GM12878 (cell line): Measurements from ENCODE around the gene FAM163A. TPM values are rescaled to one million over a fixed set of nuclear protein-coding genes. Genes with fewer than 3 reads are reported as not detected.

ENCODE experiments used
- ATAC-seq: fragments of 200-7000 bp; cut with Tn5 transposase; 3 replicates; pipeline ENCODE4 v1.9.1; 2020; ENCODE audit warnings: mild to moderate bottlenecking, moderate library complexity
- BruUV-seq: library from RNA; stranded (reverse); fragments of 400-500 nt; replicated peaks from 2 replicates; lab custom pipeline; 2021; lab: Mats Ljungman, UMichigan
- CTCF ChIA-PET: fragments of 300-600 bp; sonication (Branson Sonifier 250); formaldehyde crosslinking; extraction: SDS; loops from one replicate; lab custom pipeline; 2021; ENCODE audit warnings: inconsistent platforms; lab: Yijun Ruan, JAX
- POLR2A ChIA-PET: fragments of 350-600 bp; formaldehyde crosslinking; extraction: SDS; loops from one replicate; lab custom pipeline; 2021; ENCODE audit warnings: inconsistent platforms; lab: Charles Lee
- RAD21 ChIA-PET: fragments of 300-600 bp; sonication (Branson Sonifier 250); formaldehyde crosslinking; loops from one replicate; lab custom pipeline; 2023; ENCODE audit warnings: antibody characterized with exemption; ENCODE audit not compliant: unreplicated experiment; lab: Charles Lee
- SMC1A ChIA-PET: fragments of 300-600 bp; sonication (Branson Sonifier 250); formaldehyde crosslinking; loops from one replicate; lab custom pipeline; 2023; ENCODE audit not compliant: unreplicated experiment, uncharacterized antibody; lab: Charles Lee
- DNase-seq: peaks from one replicate; pipeline ENCODE4 v3.0.0-alpha.2; 2011; ENCODE audit warnings: low read depth, low spot score
- FAIRE-seq: peaks from 3 replicates; lab custom pipeline; 2011; peaks lifted over from hg19 to GRCh38; lab: Jason Lieb, UNC
- H2AFZ ChIP-seq: 2 replicates; pipeline ENCODE4 v1.6.0; 2011; ENCODE audit warnings: low read depth, low read length, control low read depth; ENCODE audit not compliant: control insufficient read depth
- H3K27ac ChIP-seq: 2 replicates; pipeline ENCODE4 v1.5.1; 2011; ENCODE audit warnings: control low read depth; ENCODE audit not compliant: control insufficient read depth, insufficient read depth
- H3K27me3 ChIP-seq, 2 experiments: replicated peaks in 1 of 2; 2 replicates each; pipeline versions ENCODE4 v1.6.0 to v1.6.1; 2011; ENCODE audit warnings: low read length in 1 of 2; ENCODE audit not compliant: control insufficient read depth in 2 of 2, insufficient read depth in 2 of 2
- H3K36me3 ChIP-seq, 2 experiments: 2 replicates each; pipeline ENCODE4 v1.5.1; 2011; ENCODE audit warnings: low read length in 1 of 2; ENCODE audit not compliant: control insufficient read depth in 2 of 2, insufficient read depth in 2 of 2
- H3K4me1 ChIP-seq: 2 replicates; pipeline ENCODE4 v1.6.1; 2011; ENCODE audit warnings: mild to moderate bottlenecking, low read length, moderate library complexity, mixed read lengths; ENCODE audit not compliant: control insufficient read depth, insufficient read depth
- H3K4me2 ChIP-seq: 2 replicates; pipeline ENCODE4 v1.6.0; 2011; ENCODE audit warnings: control low read depth; ENCODE audit not compliant: control insufficient read depth, insufficient read depth
- H3K4me3 ChIP-seq: fragments of 200-600 bp; sonication (generic); 2 replicates; pipeline ENCODE4 v1.5.1; 2016
- H3K79me2 ChIP-seq: 2 replicates; pipeline ENCODE4 v1.6.0; 2011; ENCODE audit warnings: low read length; ENCODE audit not compliant: control insufficient read depth, insufficient read depth
- H3K9ac ChIP-seq: 2 replicates; pipeline ENCODE4 v1.8.0; 2011; ENCODE audit warnings: low read length, control low read depth, mixed read lengths; ENCODE audit not compliant: control insufficient read depth, insufficient read depth
- H3K9me3 ChIP-seq: replicated peaks from 3 replicates; pipeline ENCODE4 v1.5.1; 2011; ENCODE audit warnings: mild to moderate bottlenecking, low read length; ENCODE audit not compliant: control insufficient read depth, insufficient read depth
- H4K20me1 ChIP-seq: 2 replicates; pipeline ENCODE4 v1.6.0; 2011; ENCODE audit not compliant: control insufficient read depth, insufficient read depth
- ASH2L ChIP-seq: fragments of 300-600, 200-600 bp; sonication (generic); IDR thresholded peaks from 2 replicates; pipeline ENCODE4 v1.6.1; 2017; ENCODE audit warnings: low read depth, mild to moderate bottlenecking, borderline replicate concordance
- ATF7 ChIP-seq: fragments of 450-650 bp; IDR thresholded peaks from 2 replicates; pipeline ENCODE4 v1.6.1; 2016; ENCODE audit warnings: low read depth, mild to moderate bottlenecking
- CHD4 ChIP-seq: fragments of 200-600 bp; sonication (generic); IDR thresholded peaks from 2 replicates; pipeline ENCODE4 v1.6.1; 2016; ENCODE audit warnings: mild to moderate bottlenecking
- JUNB ChIP-seq: IDR thresholded peaks from 2 replicates; pipeline ENCODE4 v1.6.1; 2016; ENCODE audit warnings: antibody characterized with exemption, mild to moderate bottlenecking
- MXI1 ChIP-seq: fragments of 150-350 bp; IDR thresholded peaks from 2 replicates; pipeline ENCODE4 v1.6.1; 2011; ENCODE audit warnings: low read depth, mild to moderate bottlenecking, inconsistent platforms, low read length, improper control_type of control experiment
- NFYB ChIP-seq: IDR thresholded peaks from 2 replicates; pipeline ENCODE4 v1.6.1; 2011; ENCODE audit warnings: low read depth, mild to moderate bottlenecking, low read length, improper control_type of control experiment, moderate library complexity; ENCODE audit not compliant: insufficient read depth
- RELA ChIP-seq: fragments of 450-650 bp; IDR thresholded peaks from 2 replicates; pipeline ENCODE4 v1.8.0; 2014; ENCODE audit warnings: borderline replicate concordance; ENCODE audit not compliant: partially characterized antibody
- SMAD5 ChIP-seq: IDR thresholded peaks from 2 replicates; pipeline ENCODE4 v1.6.1; 2016; ENCODE audit warnings: antibody characterized with exemption, low read depth
- WRNIP1 ChIP-seq: IDR thresholded peaks from 2 replicates; pipeline ENCODE4 v1.6.1; 2011; ENCODE audit warnings: low read depth, low read length, improper control_type of control experiment, borderline replicate concordance
- ZBED1 ChIP-seq: IDR thresholded peaks from 2 replicates; pipeline ENCODE4 v1.6.1; 2016; ENCODE audit warnings: borderline replicate concordance
- ZNF24 ChIP-seq: fragments of 450-650 bp; IDR thresholded peaks from 2 replicates; pipeline ENCODE4 v1.6.1; 2017; ENCODE audit warnings: antibody characterized with exemption, mild to moderate bottlenecking
- WGBS: methylation state at CpG from one replicate; pipeline ENCODE4 v1.1.6; 2016; ENCODE audit warnings: low lambda C conversion rate; ENCODE audit not compliant: insufficient replicate concordance, insufficient coverage; ENCODE audit errors: missing lambda C conversion rate; 5-methylcytosine and 5-hydroxymethylcytosine counted together
- in situ Hi-C: fragments of 300-500 bp; cut with MboI; formaldehyde crosslinking; loops from 9 replicates; pipeline ENCODE4 v1.14.3; 2018; ENCODE audit warnings: mixed read lengths
- intact Hi-C: fragments of 100-400 bp; cut with micrococcal nuclease; formaldehyde crosslinking; loops from one replicate; pipeline ENCODE4 v1.14.2; 2022; ENCODE audit not compliant: unreplicated experiment
- polyA plus RNA-seq, 11 experiments: library from polyadenylated mRNA; depleted of rRNA in 4 of 11; unstranded in 6 of 11; stranded (reverse) in 5 of 11; fragments of >200 nt; fragmentation: Nextera tagmentation in 4 of 11; fragmentation: Illumina TruSeq in 1 of 11; extraction: Ambion mirVana in 4 of 11; extraction: Trizol in 1 of 11; gene quantifications; 1 replicate in 1 of 11; 2 replicates in 10 of 11; pipeline versions ENCODE4 v1.2.1 to v1.2.3, GENCODE V29; 2011 to 2016; ENCODE audit warnings: inconsistent platforms in 2 of 11, missing spikeins in 2 of 11, low read depth in 1 of 11
- total RNA-seq, 4 experiments: library from RNA; depleted of rRNA in 3 of 4; stranded (reverse); fragments of >200 nt in 3 of 4; fragmentation: Illumina TruSeq in 1 of 4; extraction: Trizol in 1 of 4; gene quantifications; 2 replicates each; pipeline versions ENCODE4 v1.2.1 to v1.2.3, GENCODE V29; 2013 to 2021
- TF ChIP-seq, protein P1 (sequence below): fragments of 450-650 bp; formaldehyde crosslinking; IDR thresholded peaks from 2 replicates; pipeline ENCODE4 v1.4.0; 2020; ENCODE audit warnings: mild to moderate bottlenecking, moderate library complexity
- TF ChIP-seq, protein P2 (sequence below): IDR thresholded peaks from 2 replicates; pipeline ENCODE4 v1.6.1; 2012; ENCODE audit warnings: low read depth, low read length, improper control_type of control experiment
- TF ChIP-seq, protein P3 (sequence below): IDR thresholded peaks from 2 replicates; pipeline ENCODE4 v1.6.1; 2012; ENCODE audit warnings: mild to moderate bottlenecking, low read depth, low read length

The FAM163A gene
- total and polyA plus RNA-seq, 10 of the 15 experiments (the other 5 are each of a cell fraction or from before 2014, with no cell fraction given), result not detected

DNA sequence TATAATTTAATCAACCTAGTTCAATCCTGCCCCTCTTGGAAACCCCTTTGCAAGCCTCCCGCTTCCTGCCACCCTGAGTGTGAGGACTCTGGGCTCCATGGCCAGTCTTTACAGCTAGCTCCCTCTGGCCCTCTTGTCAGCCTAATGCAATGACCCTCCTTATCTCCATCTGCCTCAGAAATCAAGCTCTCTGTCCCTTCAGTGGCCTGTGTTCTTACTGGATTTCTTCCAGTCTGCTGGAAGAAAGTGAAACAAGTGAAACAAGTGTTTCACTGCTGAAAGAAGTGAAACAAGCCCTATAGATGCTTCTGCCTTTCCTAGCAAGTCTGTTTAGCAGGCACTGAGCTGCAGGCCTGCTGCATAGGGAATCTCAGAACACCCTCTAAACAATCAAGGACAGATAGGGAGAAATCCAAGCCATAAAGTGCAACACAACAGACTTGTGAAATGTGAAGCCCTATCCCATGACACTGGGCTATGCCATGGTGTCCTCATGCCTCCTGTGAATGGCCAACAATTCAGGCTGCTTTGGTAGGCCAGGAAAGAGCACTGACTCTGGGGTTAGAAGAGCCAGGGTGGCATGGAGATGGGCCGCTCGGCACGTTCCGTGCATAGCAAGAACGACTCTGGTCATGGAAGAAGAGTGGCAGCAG, 55.9 kb downstream of the FAM163A start:
- H3K27me3 ChIP-seq, result no peaks in the 10 kb centered on the region; a peak in 1 of 4 replicates
- ATAC-seq, result no peak
- DNase-seq, result no peak
- SMC1A ChIA-PET, result interaction anchor here (1.2 to 2.2 kb wide), 3 partner anchors 11 to 93 kb away, joined by 4 to 5 read pairs (median 5); no protein-coding TSS in a partner anchor
- no peak overlapping the region for H3K4me2 ChIP-seq
- WGBS, result 68% methylated on average over 6 of the region's 6 CpGs
- H3K27ac ChIP-seq, result no peak overlapping the region
- H3K9me3 ChIP-seq, result no peaks in the 10 kb centered on the region
- H3K79me2 ChIP-seq, result no peaks in the 10 kb centered on the region
- intact Hi-C loops, result no loop called here
- no TSS peak for BruUV-seq
- H2AFZ ChIP-seq, result no peak overlapping the region
- FAIRE-seq, result no peak
- no peaks in the 10 kb centered on the region for H4K20me1 ChIP-seq
- RAD21 ChIA-PET, result interaction anchor here (1.3 to 3.7 kb wide), 3 partner anchors 11 to 92 kb away, joined by 3 to 19 read pairs (median 16); no protein-coding TSS in a partner anchor
- in situ Hi-C loops, result no loop called here
- H3K4me1 ChIP-seq, result no peaks in the 10 kb centered on the region; the same call in 1 of the 2 replicates
- no peaks in the 10 kb centered on the region for H3K36me3 ChIP-seq
- POLR2A ChIA-PET, result no interaction called here
- H3K4me3 ChIP-seq, result no peak overlapping the region
- CTCF ChIA-PET, result interaction anchor here (1.1 to 6.8 kb wide), 4 partner anchors 11 to 93 kb away, joined by 5 to 60 read pairs (median 22); no protein-coding TSS in a partner anchor
- H3K9ac ChIP-seq, result no peak overlapping the region
- TF ChIP-seq JUNB, result no peak
- no peak for TF ChIP-seq ASH2L
- no peak for TF ChIP-seq MXI1
- TF ChIP-seq, protein P1, sequence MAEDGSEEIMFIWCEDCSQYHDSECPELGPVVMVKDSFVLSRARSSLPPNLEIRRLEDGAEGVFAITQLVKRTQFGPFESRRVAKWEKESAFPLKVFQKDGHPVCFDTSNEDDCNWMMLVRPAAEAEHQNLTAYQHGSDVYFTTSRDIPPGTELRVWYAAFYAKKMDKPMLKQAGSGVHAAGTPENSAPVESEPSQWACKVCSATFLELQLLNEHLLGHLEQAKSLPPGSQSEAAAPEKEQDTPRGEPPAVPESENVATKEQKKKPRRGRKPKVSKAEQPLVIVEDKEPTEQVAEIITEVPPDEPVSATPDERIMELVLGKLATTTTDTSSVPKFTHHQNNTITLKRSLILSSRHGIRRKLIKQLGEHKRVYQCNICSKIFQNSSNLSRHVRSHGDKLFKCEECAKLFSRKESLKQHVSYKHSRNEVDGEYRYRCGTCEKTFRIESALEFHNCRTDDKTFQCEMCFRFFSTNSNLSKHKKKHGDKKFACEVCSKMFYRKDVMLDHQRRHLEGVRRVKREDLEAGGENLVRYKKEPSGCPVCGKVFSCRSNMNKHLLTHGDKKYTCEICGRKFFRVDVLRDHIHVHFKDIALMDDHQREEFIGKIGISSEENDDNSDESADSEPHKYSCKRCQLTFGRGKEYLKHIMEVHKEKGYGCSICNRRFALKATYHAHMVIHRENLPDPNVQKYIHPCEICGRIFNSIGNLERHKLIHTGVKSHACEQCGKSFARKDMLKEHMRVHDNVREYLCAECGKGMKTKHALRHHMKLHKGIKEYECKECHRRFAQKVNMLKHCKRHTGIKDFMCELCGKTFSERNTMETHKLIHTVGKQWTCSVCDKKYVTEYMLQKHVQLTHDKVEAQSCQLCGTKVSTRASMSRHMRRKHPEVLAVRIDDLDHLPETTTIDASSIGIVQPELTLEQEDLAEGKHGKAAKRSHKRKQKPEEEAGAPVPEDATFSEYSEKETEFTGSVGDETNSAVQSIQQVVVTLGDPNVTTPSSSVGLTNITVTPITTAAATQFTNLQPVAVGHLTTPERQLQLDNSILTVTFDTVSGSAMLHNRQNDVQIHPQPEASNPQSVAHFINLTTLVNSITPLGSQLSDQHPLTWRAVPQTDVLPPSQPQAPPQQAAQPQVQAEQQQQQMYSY, result no peak
- TF ChIP-seq, protein P2, sequence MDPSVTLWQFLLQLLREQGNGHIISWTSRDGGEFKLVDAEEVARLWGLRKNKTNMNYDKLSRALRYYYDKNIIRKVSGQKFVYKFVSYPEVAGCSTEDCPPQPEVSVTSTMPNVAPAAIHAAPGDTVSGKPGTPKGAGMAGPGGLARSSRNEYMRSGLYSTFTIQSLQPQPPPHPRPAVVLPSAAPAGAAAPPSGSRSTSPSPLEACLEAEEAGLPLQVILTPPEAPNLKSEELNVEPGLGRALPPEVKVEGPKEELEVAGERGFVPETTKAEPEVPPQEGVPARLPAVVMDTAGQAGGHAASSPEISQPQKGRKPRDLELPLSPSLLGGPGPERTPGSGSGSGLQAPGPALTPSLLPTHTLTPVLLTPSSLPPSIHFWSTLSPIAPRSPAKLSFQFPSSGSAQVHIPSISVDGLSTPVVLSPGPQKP, result no peak
- no peak for TF ChIP-seq RELA
- TF ChIP-seq ZBED1, result no peak
- TF ChIP-seq CHD4, result no peak
- no peak for TF ChIP-seq WRNIP1
- TF ChIP-seq SMAD5, result no peak
- no peak for TF ChIP-seq ATF7
- TF ChIP-seq ZNF24, result no peak
- no peak for TF ChIP-seq NFYB
- TF ChIP-seq, protein P3, sequence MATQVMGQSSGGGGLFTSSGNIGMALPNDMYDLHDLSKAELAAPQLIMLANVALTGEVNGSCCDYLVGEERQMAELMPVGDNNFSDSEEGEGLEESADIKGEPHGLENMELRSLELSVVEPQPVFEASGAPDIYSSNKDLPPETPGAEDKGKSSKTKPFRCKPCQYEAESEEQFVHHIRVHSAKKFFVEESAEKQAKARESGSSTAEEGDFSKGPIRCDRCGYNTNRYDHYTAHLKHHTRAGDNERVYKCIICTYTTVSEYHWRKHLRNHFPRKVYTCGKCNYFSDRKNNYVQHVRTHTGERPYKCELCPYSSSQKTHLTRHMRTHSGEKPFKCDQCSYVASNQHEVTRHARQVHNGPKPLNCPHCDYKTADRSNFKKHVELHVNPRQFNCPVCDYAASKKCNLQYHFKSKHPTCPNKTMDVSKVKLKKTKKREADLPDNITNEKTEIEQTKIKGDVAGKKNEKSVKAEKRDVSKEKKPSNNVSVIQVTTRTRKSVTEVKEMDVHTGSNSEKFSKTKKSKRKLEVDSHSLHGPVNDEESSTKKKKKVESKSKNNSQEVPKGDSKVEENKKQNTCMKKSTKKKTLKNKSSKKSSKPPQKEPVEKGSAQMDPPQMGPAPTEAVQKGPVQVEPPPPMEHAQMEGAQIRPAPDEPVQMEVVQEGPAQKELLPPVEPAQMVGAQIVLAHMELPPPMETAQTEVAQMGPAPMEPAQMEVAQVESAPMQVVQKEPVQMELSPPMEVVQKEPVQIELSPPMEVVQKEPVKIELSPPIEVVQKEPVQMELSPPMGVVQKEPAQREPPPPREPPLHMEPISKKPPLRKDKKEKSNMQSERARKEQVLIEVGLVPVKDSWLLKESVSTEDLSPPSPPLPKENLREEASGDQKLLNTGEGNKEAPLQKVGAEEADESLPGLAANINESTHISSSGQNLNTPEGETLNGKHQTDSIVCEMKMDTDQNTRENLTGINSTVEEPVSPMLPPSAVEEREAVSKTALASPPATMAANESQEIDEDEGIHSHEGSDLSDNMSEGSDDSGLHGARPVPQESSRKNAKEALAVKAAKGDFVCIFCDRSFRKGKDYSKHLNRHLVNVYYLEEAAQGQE, result no peak
